GM19328 (cell line): Measurements from ENCODE around the gene TREM2.
"Not testable (repeated sequence)": the region's sequence is repeated elsewhere in the genome, so short reads cannot be mapped to it uniquely, and the experiment has no call there.

Experiments used
- ATAC-seq: cut with Tn5 transposase; IDR thresholded peaks from one replicate; pipeline ENCODE4 v1.9.1; 2021; ENCODE audit warnings: mild to moderate bottlenecking, moderate library complexity; ENCODE audit not compliant: unreplicated experiment

The TREM2 gene

DNA sequence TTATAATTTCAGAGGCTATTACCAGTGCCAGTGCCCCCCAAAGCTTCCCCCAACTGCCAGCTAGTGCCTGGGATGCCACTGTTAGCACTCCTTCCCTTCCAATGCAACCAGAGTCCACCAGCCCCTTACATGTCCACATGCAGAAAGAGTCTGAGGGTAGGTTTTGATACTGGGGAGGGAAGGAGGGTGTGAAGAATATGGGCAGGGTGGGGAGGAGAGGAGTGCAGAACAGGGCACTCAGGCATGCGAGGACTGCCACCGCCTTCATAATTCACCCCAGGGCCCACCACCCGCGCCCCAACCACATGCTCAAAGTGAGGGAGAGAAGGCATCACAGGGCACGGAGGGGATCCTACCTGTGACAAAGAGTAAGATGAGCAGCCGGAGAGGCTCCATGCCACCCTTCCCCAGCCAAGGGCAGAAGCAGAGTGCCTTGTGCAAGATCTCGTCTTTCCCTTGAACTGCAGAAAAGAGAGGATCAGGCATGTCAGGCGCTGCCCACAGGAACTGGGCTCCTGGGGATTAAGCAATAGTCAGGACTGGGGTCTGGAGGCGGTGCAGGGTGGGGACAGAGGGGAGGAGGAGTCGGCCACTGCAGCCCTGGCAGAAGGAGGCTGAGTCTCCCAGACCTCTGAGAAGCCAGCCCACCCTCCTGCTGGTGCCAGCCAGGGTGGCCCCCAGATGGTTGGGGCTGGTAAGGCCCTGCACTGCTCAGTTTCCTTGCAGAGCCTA is at the start of gene TREM2:
Gene TREM2, minus strand, starts transcription at position 430 of the 732 bp plus-strand sequence. Its CDS starts 34 bp downstream, at position 396.
- no peak for ATAC-seq

- no peak for ATAC-seq
These were observed 46.8 kb upstream of the TREM2 start for GRCh38 chr6:41209547-41210320.

DNA sequence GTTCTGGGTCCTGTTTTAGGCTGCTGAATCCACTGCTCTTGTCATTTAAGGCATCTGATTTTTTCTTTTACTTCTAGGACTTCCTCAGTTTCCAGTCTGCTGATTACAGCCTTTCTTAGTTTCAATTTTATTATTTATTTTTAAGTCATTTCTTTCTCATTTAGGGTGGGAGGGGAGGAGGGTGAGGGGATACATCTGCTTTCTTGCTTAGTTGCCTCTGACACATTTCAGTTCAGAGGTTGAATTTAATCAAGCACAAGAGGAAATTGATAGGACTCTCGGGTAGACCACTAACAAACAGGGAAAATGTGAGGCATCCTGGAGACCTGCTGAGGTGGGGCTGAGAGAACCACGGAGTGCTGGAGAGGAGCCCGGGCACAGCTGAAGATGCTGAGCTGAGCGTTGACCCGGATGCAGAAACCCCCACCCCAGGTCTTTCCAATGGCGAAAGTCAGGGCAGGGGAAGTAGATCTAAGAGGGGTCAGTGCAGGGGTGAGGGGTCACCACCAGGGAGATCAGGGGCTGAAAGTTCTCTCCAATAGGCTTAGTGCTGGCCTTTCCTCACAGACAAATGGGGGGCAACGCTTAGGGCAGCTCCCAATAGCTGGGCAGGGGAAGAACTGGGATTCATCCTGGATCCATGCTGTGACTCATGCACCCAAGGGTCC is 45.7 kb upstream of the TREM2 start:
- ATAC-seq: no peak

DNA sequence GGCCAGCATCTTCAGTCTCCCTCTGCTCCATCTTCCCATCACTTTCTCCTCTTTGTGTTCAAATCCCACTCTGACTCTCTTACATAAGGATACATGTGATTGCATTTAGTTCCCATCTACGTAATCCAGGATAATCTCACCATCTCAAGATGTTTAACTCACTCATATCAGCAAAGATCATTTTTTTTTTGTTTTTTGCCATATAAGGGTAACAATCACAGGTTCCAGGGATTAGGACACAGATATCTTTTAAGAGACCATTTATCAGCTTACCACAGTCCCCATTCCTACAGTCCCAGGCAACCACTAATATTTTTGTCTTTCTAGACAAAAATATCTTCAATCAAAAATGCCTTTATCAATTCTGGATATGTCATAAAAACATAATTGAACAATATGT is 41.2 kb upstream of the TREM2 start:
- ATAC-seq: no peak

DNA sequence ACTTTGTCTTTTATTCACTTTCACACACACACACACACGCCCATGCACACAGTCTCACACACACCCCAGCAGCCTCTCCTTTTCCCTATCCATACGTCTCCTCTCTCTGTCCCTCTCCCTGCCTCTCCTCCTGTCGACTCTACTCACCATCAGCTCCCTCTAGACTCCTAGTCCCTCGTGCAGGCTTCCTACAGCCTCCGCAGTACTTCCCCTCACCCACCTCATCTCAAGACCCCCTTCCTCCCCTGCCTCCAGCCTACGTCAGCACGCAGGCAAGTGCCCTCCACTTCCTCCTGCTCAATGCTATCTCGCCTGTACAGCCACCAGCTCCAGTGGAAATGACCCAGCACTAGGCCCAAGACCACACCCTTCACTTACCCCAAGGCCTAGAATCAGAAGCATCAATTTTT is 38.9 kb upstream of the TREM2 start:
- ATAC-seq: no peak

DNA sequence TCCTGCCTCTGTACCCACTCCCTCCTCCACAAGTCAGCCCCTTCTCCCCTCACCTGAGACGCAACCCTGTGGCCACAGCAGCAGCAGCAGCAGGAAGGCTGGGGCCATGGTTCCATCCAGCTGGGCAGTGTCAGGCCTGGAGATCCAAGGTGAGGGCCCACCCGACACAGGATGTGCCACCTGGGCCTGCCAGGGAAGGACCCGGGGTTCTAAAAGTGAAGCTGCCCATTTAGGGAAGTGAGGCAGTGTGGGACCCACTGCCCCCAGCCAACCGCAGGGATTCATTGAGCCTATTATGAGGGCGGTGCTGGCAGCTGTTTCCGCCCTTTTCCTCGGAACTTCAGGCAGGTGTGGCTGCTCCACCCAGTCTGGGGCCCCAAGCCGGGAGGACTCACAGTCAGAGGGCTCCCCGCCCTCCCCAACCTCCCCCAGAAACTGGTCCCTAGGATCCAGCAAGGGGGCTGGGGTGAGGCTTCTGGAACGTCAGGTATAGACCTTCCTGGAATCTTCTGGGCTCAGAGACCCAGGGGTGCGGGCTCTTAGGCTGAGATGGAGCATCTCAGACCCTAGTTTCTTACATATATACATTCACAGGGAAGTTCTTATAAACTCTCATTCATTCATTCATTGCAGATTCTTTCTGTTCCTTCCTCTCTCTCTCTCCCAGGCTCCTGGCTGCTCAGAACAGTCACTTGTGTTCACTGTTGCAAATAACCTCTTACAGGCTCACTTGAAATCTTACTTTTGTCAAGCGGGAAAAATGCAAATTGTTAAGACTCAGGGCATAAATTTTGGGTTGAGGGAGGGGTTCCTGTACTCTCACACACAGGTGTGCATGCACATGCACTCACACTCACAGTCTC is 38.2 kb upstream of the TREM2 start, which contains the start of gene TREML2:
Gene TREML2, minus strand, starts transcription at position 249 of the 863 bp plus-strand sequence. Its CDS starts 141 bp downstream, at position 108.
- no peak for ATAC-seq

DNA sequence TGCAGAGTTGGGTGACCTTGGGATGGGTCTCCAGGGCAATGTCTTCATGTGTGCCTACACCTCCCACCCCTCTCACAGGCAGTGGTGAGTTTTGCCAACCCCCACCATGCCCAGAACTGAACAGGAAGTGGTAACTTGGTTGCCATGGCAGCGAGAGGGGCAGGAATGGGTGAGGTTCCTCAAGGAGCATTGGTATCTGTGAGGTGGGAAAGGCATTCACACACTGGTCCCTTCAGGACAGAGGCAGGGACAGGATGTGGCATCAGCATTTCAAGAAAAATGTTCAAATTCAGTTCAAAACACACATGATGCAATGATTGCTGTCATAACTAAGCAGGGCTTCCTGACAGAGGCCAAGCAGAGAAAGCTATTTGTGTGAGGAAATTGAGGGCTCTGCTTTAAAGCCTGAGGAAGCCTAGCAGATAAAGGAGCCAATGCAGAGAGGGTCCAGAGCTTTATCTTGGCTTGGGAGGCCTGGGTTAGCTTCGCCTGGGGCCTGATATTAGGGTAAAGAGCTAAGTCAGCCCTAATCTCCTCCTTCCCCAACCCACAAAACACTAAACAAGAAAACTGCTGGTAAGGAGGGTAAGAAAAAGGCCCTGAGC is 37.5 kb upstream of the TREM2 start:
- ATAC-seq: no peak

DNA sequence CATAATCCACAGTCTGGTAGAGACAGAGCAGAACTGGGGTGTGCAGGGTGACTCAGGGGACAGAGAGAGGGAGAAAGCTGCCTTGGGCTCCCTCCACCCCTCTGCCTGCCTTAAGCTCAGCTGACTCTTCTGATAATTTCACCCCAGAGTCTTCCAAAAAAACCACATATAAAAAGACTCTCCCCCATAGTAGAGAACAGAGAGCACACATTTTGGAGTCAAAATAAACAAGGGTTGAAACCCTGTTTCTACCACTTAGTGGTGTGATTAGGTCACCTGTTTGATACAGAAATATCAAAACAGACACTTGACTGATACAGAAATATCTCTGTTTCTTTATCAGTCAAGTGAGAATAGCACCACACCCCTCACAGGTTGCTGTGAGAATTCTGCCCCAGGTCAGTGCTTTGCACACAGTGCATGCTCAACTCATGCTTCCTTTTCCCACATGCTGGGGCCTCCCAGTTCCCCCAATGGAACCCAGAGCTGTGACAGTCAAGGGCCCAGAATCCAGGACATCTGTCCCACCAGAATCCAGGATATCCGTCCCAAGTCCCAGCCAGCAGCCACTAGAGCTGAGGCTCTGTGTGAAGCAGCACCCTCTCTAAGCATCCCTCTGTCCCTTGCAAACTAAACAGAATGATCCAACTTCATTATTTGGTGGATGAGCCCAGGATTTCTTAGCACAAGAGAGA is 36.8 kb upstream of the TREM2 start:
- no peak for ATAC-seq

GRCh38 chr6:41197234-41197633 is 34.3 kb upstream of the TREM2 start:
- no peak for ATAC-seq

GRCh38 chr6:41194386-41194785 is 31.5 kb upstream of the TREM2 start:
- no peak for ATAC-seq

- ATAC-seq: no peak
These were observed 31.0 kb upstream of the TREM2 start for GRCh38 chr6:41193884-41194283.

DNA sequence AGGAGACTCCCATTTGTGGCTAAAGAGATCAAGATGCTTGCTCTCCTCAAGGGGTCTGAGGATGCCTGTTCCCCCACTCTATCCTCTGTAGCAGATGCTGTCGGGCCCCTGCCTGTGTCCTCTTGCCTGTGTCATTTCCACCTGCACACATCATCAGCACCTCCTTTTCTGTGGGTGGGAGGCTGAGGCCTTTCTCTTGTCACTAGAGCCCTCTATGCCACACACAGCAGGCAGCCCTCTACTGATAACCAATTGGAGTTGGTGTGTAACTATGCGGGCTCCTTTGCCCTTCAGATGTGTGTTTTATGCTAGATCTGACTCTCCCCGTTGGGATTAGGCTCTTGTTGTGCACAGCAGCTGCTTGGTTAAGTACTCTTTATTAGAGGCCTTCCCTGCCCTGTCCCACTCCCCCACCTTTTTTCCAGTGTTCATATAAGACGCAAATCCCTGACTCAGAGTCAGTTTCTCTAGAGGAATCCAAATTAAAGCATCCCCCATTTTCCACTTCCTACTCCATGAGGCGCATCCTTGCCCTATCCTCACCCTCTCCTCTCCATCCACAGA is 30.3 kb upstream of the TREM2 start:
- no peak for ATAC-seq

GRCh38 chr6:41191569-41191968 is 28.7 kb upstream of the TREM2 start:
- ATAC-seq: no peak

GRCh38 chr6:41190791-41191190 is 27.9 kb upstream of the TREM2 start:
- no peak for ATAC-seq

DNA sequence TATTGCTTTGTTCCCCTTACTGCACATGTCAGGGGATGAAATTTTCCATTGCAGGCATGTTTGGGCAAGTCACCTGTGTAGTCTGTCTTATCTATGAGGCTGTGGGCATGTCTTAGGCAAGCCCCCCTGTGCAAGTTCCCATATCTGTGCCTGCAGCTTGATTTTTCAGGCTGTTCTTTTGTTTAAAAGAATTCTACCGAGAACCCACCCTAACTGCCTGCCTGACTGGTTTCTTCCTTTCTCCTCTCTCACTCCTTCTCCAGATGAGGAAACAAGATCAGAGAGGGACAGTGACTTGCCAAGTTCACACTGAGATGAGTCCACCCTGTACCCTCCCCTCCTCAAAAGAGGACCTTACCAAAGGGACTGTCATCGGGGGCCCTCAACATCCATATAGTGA is 27.1 kb upstream of the TREM2 start:
- no peak for ATAC-seq

DNA sequence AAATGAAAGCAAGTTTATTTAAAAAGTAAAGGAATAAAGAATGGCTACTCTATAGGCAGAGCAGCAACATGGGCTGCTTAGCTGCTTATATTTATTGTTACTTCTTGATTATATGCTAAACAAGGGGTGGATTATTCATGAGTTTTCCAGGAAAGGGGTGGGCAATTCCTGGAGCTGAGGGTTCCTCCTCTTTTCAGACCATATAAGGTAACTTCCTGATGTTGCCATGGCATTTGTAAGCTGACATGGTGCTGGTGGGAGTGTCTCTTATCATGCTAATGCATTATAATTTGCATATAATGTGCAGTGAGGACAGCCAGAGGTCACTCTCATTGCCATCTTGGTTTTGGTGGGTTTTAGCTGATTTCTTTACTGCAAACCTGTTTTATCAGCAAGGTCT is 26.1 kb upstream of the TREM2 start:
- not testable (repeated sequence) for ATAC-seq

- no peak for ATAC-seq
These were observed 25.3 kb upstream of the TREM2 start for GRCh38 chr6:41187924-41188886.

- ATAC-seq: no peak
These were observed 23.2 kb upstream of the TREM2 start for GRCh38 chr6:41186031-41186562.
